ENCODE data around the gene TMEM63A.

DNA sequence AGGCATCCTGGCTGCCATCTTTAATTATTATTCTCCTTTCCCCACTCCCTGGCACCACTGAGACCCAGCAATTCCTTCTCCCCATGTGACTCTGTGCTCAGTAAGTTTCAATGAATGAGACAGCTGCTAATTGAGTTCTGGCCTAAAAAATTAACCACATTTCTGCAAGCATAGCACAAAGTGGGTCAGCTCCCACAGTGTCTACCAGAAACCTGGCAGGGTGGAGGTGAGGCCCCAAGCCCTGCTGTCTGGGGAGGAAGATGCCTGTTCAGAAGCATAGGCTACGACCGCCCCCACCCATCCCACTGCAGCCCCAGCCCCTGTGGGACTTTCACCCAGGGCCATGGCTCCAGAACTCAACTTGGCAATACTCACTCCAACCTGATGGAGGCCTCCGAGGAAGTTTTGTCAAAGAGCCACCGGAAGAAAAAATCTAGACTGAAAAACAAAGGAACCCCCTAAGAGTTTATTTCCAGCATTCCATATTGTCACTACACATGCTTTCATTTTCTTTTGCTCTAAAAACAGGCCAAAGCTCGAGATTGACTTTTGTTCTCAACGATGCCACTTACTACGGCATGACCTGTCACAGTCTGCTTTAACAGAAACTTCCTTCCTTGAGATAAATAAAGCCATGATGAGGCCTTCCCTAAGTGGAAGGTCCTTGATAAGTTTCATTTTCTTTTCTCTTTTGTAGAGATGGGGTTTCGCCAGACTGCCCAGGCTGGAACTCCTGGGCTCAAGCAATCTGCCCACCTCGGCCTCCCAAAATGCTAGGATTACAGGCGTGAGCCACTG lies 26.5 kb downstream of the TMEM63A start:
- TF ChIP-seq POLR2A (IDR thresholded peaks at IDR 0.05) (no peak), POLR2AphosphoS5 (IDR thresholded peaks at IDR 0.05) (no peak)
